Inferior parietal cortex (tissue), 1 donor: ENCODE results near the gene APOBEC3C.
"Not testable (repeated sequence)": the region's sequence is repeated elsewhere in the genome, so short reads cannot be mapped to it uniquely, and the experiment has no call there.

Experiments used
- DNase-seq: peaks from one replicate; pipeline ENCODE4 v3.0.0-alpha.2; 2016; ENCODE audit errors: extremely low spot score

Gene APOBEC3C

GRCh38 chr22:38981992-38982927 is 31.8 kb upstream of the APOBEC3C start, which contains the start of gene APOBEC3B:
TSS of gene APOBEC3B (plus strand) at chr22:38982347. CDS start at chr22:38982454, 107 bp downstream.
- peak; percentile 57 for DNase-seq

- no peak for DNase-seq
These were observed 29.8 kb upstream of the APOBEC3C start for GRCh38 chr22:38984224-38984623.

- not testable (repeated sequence) for DNase-seq
These were observed 29.0 kb upstream of the APOBEC3C start for GRCh38 chr22:38984784-38985757.

GRCh38 chr22:38986629-38987028 is 27.4 kb upstream of the APOBEC3C start:
- DNase-seq, result no peak

- DNase-seq, result no peak
These were observed 26.7 kb upstream of the APOBEC3C start for GRCh38 chr22:38987171-38987895.

- DNase-seq, result no peak
These were observed 24.6 kb upstream of the APOBEC3C start for GRCh38 chr22:38989466-38989865.

- DNase-seq, result not testable (repeated sequence)
These were observed 21.1 kb upstream of the APOBEC3C start for GRCh38 chr22:38992871-38993371.

GRCh38 chr22:38996105-38996504 is 18.0 kb upstream of the APOBEC3C start:
- no peak for DNase-seq

GRCh38 chr22:38997518-38997917 is 16.5 kb upstream of the APOBEC3C start:
- DNase-seq, result no peak

- peak; percentile 61 for DNase-seq
These were observed 10.9 kb upstream of the APOBEC3C start for GRCh38 chr22:39003165-39003638.

GRCh38 chr22:39007177-39007576 is 6.9 kb upstream of the APOBEC3C start:
- no peak for DNase-seq

GRCh38 chr22:39008271-39008850 is 5.7 kb upstream of the APOBEC3C start:
- DNase-seq, result not testable (repeated sequence)

- no peak for DNase-seq
These were observed 3.1 kb upstream of the APOBEC3C start for GRCh38 chr22:39010946-39011345.

GRCh38 chr22:39012533-39013511 is 1.2 kb upstream of the APOBEC3C start:
- no peak for DNase-seq

GRCh38 chr22:39013561-39013941 is 506 bp upstream of the APOBEC3C start:
- DNase-seq, result not testable (repeated sequence)

- not testable (repeated sequence) for DNase-seq
These were observed 665 bp downstream of the APOBEC3C start for GRCh38 chr22:39014723-39015121.

GRCh38 chr22:39016592-39016991 is 2.5 kb downstream of the APOBEC3C start:
- DNase-seq, result no peak

GRCh38 chr22:39017596-39018365 is 3.7 kb downstream of the APOBEC3C start:
- DNase-seq, result no peak
